Karpas-422 (cell line): ENCODE results near the gene DUSP2. TPM values are rescaled to one million over a fixed set of nuclear protein-coding genes. Genes with fewer than 3 reads are reported as not detected.

Experiments used
- DNase-seq: peaks from one replicate; pipeline ENCODE4 v3.0.0-alpha.2; 2015
- H2AFZ ChIP-seq: fragments of 200-600 bp; sonication (generic); 2 replicates; pipeline ENCODE4 v1.6.1; 2014; ENCODE audit warnings: antibody characterized with exemption, low read length, mixed read lengths
- H3K27ac ChIP-seq: fragments of 200-600 bp; sonication (generic); 2 replicates; pipeline ENCODE4 v1.5.1; 2014; ENCODE audit warnings: mild to moderate bottlenecking, low read length, moderate library complexity
- H3K27me3 ChIP-seq: fragments of 200-600 bp; sonication (generic); 2 replicates; pipeline ENCODE4 v1.6.1; 2014; ENCODE audit warnings: low read length, mixed read lengths
- H3K36me3 ChIP-seq: fragments of 200-600 bp; sonication (generic); 2 replicates; pipeline ENCODE4 v1.6.1; 2014; ENCODE audit warnings: low read length, mixed read lengths; ENCODE audit not compliant: insufficient read depth
- H3K4me1 ChIP-seq: fragments of 200-600 bp; sonication (generic); 2 replicates; pipeline ENCODE4 v1.6.1; 2014; ENCODE audit warnings: mild to moderate bottlenecking, low read length, mixed read lengths
- H3K4me2 ChIP-seq: fragments of 200-600 bp; sonication (generic); 2 replicates; pipeline ENCODE4 v1.6.1; 2014; ENCODE audit warnings: low read length, low read depth, mild to moderate bottlenecking; ENCODE audit not compliant: poor library complexity, severe bottlenecking
- H3K4me3 ChIP-seq: fragments of 200-600 bp; sonication (generic); 2 replicates; pipeline ENCODE4 v1.5.1; 2014; ENCODE audit warnings: mild to moderate bottlenecking, antibody characterized with exemption, low read length, mixed read lengths
- H3K79me2 ChIP-seq: fragments of 200-600 bp; sonication (generic); 2 replicates; pipeline ENCODE4 v1.6.1; 2014; ENCODE audit warnings: mild to moderate bottlenecking, low read length, mixed read lengths
- H3K9ac ChIP-seq: fragments of 200-600 bp; sonication (generic); 2 replicates; pipeline ENCODE4 v1.6.0; 2014; ENCODE audit warnings: low read length
- H3K9me2 ChIP-seq: fragments of 200-600 bp; sonication (generic), shearing (Covaris generic); replicated peaks from 2 replicates; pipeline ENCODE4 v1.6.0; 2014; ENCODE audit warnings: mild to moderate bottlenecking, low read length, moderate library complexity; ENCODE audit not compliant: insufficient read depth
- H3K9me3 ChIP-seq: fragments of 300-700, 200-600 bp; sonication (generic); 2 replicates; pipeline ENCODE4 v1.6.1; 2014; ENCODE audit warnings: low read length, mixed read lengths
- H4K20me1 ChIP-seq: fragments of 200-600 bp; sonication (generic); 2 replicates; pipeline ENCODE4 v1.6.1; 2014; ENCODE audit warnings: mild to moderate bottlenecking, antibody characterized with exemption, low read length, low read depth; ENCODE audit not compliant: insufficient read depth
- total RNA-seq: library from RNA; depleted of rRNA; stranded (reverse); fragments of >200 nt; shearing (Covaris generic); gene quantifications from 2 replicates; pipeline ENCODE4 v1.2.3, GENCODE V29; 2014; ENCODE audit warnings: low replicate concordance

DUSP2 gene
- total RNA-seq, 1 experiment from 2014 or later, result 25.1 TPM

GRCh38 chr2:96146881-96147592, 1.8 kb upstream of the DUSP2 start:
- Histone ChIP-seq H3K27me3 (no peaks in the 10 kb centered on the region), H3K27ac (peak overlapping the region; percentile 67), H3K9me2 (no peaks in the 10 kb centered on the region), H3K4me2 (peak overlapping the region; percentile 79), H4K20me1 (peaks cover 23% of the 10 kb centered on the region), H2AFZ (peak overlapping the region; percentile 78; the same call in 1 of the 2 replicates), H3K4me1 (peaks cover 60% of the 10 kb centered on the region), H3K4me3 (peak overlapping the region; percentile 96; the same call in 1 of the 2 replicates), H3K79me2 (peaks cover 7% of the 10 kb centered on the region), H3K9me3 (no peaks in the 10 kb centered on the region), H3K9ac (peak overlapping the region; percentile 96), H3K36me3 (peaks cover 19% of the 10 kb centered on the region)
- no peak for DNase-seq

GRCh38 chr2:96146153-96146880, 1.1 kb upstream of the DUSP2 start:
- no peaks in the 10 kb centered on the region for H3K9me3 ChIP-seq
- DNase-seq, result peak; percentile 69
- peaks cover 7% of the 10 kb centered on the region for H3K79me2 ChIP-seq
- H3K4me3 ChIP-seq, result peak overlapping the region; percentile 96
- H3K36me3 ChIP-seq, result peaks cover 19% of the 10 kb centered on the region
- no peaks in the 10 kb centered on the region for H3K9me2 ChIP-seq
- peak overlapping the region; percentile 79 for H3K4me2 ChIP-seq
- peak overlapping the region; percentile 96 for H3K9ac ChIP-seq
- H3K4me1 ChIP-seq, result peaks cover 60% of the 10 kb centered on the region
- no peaks in the 10 kb centered on the region for H3K27me3 ChIP-seq
- H2AFZ ChIP-seq, result peak overlapping the region; percentile 78; the same call in 1 of the 2 replicates
- H3K27ac ChIP-seq, result peak overlapping the region; percentile 67
- H4K20me1 ChIP-seq, result peaks cover 23% of the 10 kb centered on the region

- Histone ChIP-seq H3K9me3 (no peaks in the 10 kb centered on the region), H3K4me3 (peak overlapping the region; percentile 96), H3K4me2 (peak overlapping the region; percentile 79), H3K36me3 (peaks cover 19% of the 10 kb centered on the region), H3K79me2 (peaks cover 7% of the 10 kb centered on the region), H3K9ac (peak overlapping the region; percentile 96), H3K27me3 (no peaks in the 10 kb centered on the region), H4K20me1 (peaks cover 23% of the 10 kb centered on the region), H2AFZ (peak overlapping the region; percentile 78; the same call in 1 of the 2 replicates), H3K27ac (peak overlapping the region; percentile 67), H3K9me2 (no peaks in the 10 kb centered on the region), H3K4me1 (peaks cover 60% of the 10 kb centered on the region)
- no peak for DNase-seq
Observed at GRCh38 chr2:96145848-96146152, 560 bp upstream of the DUSP2 start.

GRCh38 chr2:96144481-96145035, 682 bp downstream of the DUSP2 start:
- Histone ChIP-seq H3K4me1 (peaks cover 60% of the 10 kb centered on the region), H3K27me3 (no peaks in the 10 kb centered on the region), H3K9me3 (no peaks in the 10 kb centered on the region), H3K9ac (peak overlapping the region; percentile 96), H2AFZ (no peak overlapping the region), H3K9me2 (no peaks in the 10 kb centered on the region), H3K27ac (peak overlapping the region; percentile 57), H3K36me3 (peaks cover 19% of the 10 kb centered on the region), H3K79me2 (peaks cover 7% of the 10 kb centered on the region), H4K20me1 (peaks cover 23% of the 10 kb centered on the region), H3K4me2 (peak overlapping the region; percentile 79), H3K4me3 (peak overlapping the region; percentile 96)
- peak; percentile 73 for DNase-seq

- Histone ChIP-seq H3K4me2 (peak overlapping the region; percentile 79), H3K4me1 (peaks cover 56% of the 10 kb centered on the region), H2AFZ (no peak overlapping the region), H3K79me2 (peaks cover 7% of the 10 kb centered on the region), H3K9me2 (no peaks in the 10 kb centered on the region), H4K20me1 (peaks cover 23% of the 10 kb centered on the region), H3K27ac (peak overlapping the region; percentile 57), H3K36me3 (peaks cover 19% of the 10 kb centered on the region), H3K9me3 (no peaks in the 10 kb centered on the region), H3K27me3 (no peaks in the 10 kb centered on the region), H3K9ac (peak overlapping the region; percentile 96), H3K4me3 (peak overlapping the region; percentile 96)
- DNase-seq, result peak; percentile 60
Observed at GRCh38 chr2:96143848-96144480, 1.3 kb downstream of the DUSP2 start.

- DNase-seq, result no peak
- Histone ChIP-seq H3K9me3 (no peaks in the 10 kb centered on the region), H2AFZ (no peak overlapping the region), H3K27me3 (no peaks in the 10 kb centered on the region), H3K27ac (no peak overlapping the region), H3K4me2 (peak overlapping the region; percentile 79), H4K20me1 (peaks cover 23% of the 10 kb centered on the region), H3K9me2 (no peaks in the 10 kb centered on the region), H3K4me1 (peaks cover 50% of the 10 kb centered on the region), H3K4me3 (peak overlapping the region; percentile 96), H3K9ac (peak overlapping the region; percentile 96), H3K79me2 (peaks cover 7% of the 10 kb centered on the region), H3K36me3 (peaks cover 19% of the 10 kb centered on the region)
Observed at GRCh38 chr2:96143231-96143847, 1.9 kb downstream of the DUSP2 start.

- no peaks in the 10 kb centered on the region for H3K27me3 ChIP-seq
- H3K9ac ChIP-seq, result peak overlapping the region; percentile 96
- H3K9me3 ChIP-seq, result no peaks in the 10 kb centered on the region
- no peak overlapping the region for H2AFZ ChIP-seq
- peaks cover 23% of the 10 kb centered on the region for H4K20me1 ChIP-seq
- peak overlapping the region; percentile 79 for H3K4me2 ChIP-seq
- no peaks in the 10 kb centered on the region for H3K9me2 ChIP-seq
- peaks cover 7% of the 10 kb centered on the region for H3K79me2 ChIP-seq
- peak; percentile 91 for DNase-seq
- H3K4me1 ChIP-seq, result peaks cover 41% of the 10 kb centered on the region
- H3K27ac ChIP-seq, result no peak overlapping the region
- peak overlapping the region; percentile 96; the same call in 1 of the 2 replicates for H3K4me3 ChIP-seq
- H3K36me3 ChIP-seq, result peaks cover 19% of the 10 kb centered on the region
Observed at GRCh38 chr2:96142217-96143113, 2.8 kb downstream of the DUSP2 start.
